GM12891 (cell line): Measurements from ENCODE around the gene SLC25A38.

Source experiments
- POLR2A ChIP-seq: IDR thresholded peaks from 2 replicates; pipeline ENCODE4 v1.6.1; 2011; ENCODE audit warnings: low read depth, low read length, control low read depth
- POLR2AphosphoS5 ChIP-seq: IDR thresholded peaks from 2 replicates; pipeline ENCODE4 v1.6.1; 2011; ENCODE audit warnings: low read depth, low read length, control low read depth
- POU2F2 ChIP-seq: IDR thresholded peaks from 2 replicates; pipeline ENCODE4 v1.6.1; 2011; ENCODE audit warnings: low read depth, mild to moderate bottlenecking, control low read depth, low read length, moderate library complexity
- SPI1 ChIP-seq: IDR thresholded peaks from 2 replicates; pipeline ENCODE4 v1.6.1; 2011; ENCODE audit warnings: low read depth, low read length, control low read depth
- TAF1 ChIP-seq: IDR thresholded peaks from 2 replicates; pipeline ENCODE4 v1.6.1; 2011; ENCODE audit warnings: low read depth, low read length, control low read depth

- TF ChIP-seq POLR2A, result peak; percentile 99
- TF ChIP-seq POLR2AphosphoS5, result peak; percentile 99
- peak; percentile 100 for TF ChIP-seq TAF1
- 0 out of 2 replicates have a peak, but pooled peaks have one; percentile 16 for TF ChIP-seq SPI1
- TF ChIP-seq POU2F2, result peak; percentile 82; the same call in 1 of the 2 replicates
Measured at GRCh38 chr3:39406368-39407258, 23.4 kb downstream of the SLC25A38 start, which contains the start of gene RPSA.
